ENCODE measurements around the gene CASQ1.

Gene CASQ1

GRCh38 chr1:160245434-160245833 lies 55.1 kb downstream of the CASQ1 start:
- Histone ChIP-seq H3K4me2 (ENCODE audit: low read depth, low read length, poor library complexity, severe bottlenecking) (no peak overlapping the region), H4K20me1 (ENCODE audit: low read depth, low read length) (0 out of 2 replicates have a peak, but pooled peaks cover 6% of the 10 kb centered on the region), H2AFZ (ENCODE audit: low read depth, low read length, severe bottlenecking) (no peak overlapping the region), H3K79me2 (ENCODE audit: insufficient read depth, low read length) (peaks cover 30% of the 10 kb centered on the region), H3K9me2 (replicated peaks; ENCODE audit: insufficient read depth, low read length) (no peaks in the 10 kb centered on the region), H3K27me3 (ENCODE audit: low read length) (no peaks in the 10 kb centered on the region), H3K27ac (ENCODE audit: low read depth, low read length) (no peak overlapping the region), H3K4me3 (ENCODE audit: insufficient read depth, low read length, poor library complexity, severe bottlenecking) (no peak overlapping the region), H3K36me3 (ENCODE audit: low read length) (peaks cover 5% of the 10 kb centered on the region; the same call in 1 of the 2 replicates), H3K9me3 (ENCODE audit: insufficient read depth, low read length) (no peaks in the 10 kb centered on the region), H3K9ac (ENCODE audit: low read length) (no peak overlapping the region), H3F3A (ENCODE audit: insufficient read depth) (no peaks in the 10 kb centered on the region)
- TF ChIP-seq EZH2phosphoT487 (conservative IDR thresholded peaks at IDR 0.05; ENCODE audit: low read length) (no peak), CTCF (IDR thresholded peaks at IDR 0.05; ENCODE audit: insufficient read depth, low read length, poor library complexity, severe bottlenecking) (no peak)

- TF ChIP-seq CTCF (IDR thresholded peaks at IDR 0.05; ENCODE audit: insufficient read depth, low read length, poor library complexity, severe bottlenecking) (no peak), EZH2phosphoT487 (conservative IDR thresholded peaks at IDR 0.05; ENCODE audit: low read length) (no peak)
- no peaks in the 10 kb centered on the region for H3F3A ChIP-seq (ENCODE audit: insufficient read depth)
- peaks cover 5% of the 10 kb centered on the region; the same call in 1 of the 2 replicates for H3K36me3 ChIP-seq (ENCODE audit: low read length)
- H3K9me3 ChIP-seq (ENCODE audit: insufficient read depth, low read length) = no peaks in the 10 kb centered on the region
- H3K9ac ChIP-seq (ENCODE audit: low read length) = no peak overlapping the region
- 0 out of 2 replicates have a peak, but pooled peaks cover 6% of the 10 kb centered on the region for H4K20me1 ChIP-seq (ENCODE audit: low read depth, low read length)
- no peaks in the 10 kb centered on the region for H3K9me2 ChIP-seq (replicated peaks; ENCODE audit: insufficient read depth, low read length)
- H3K4me2 ChIP-seq (ENCODE audit: low read depth, low read length, poor library complexity, severe bottlenecking) = no peak overlapping the region
- H3K79me2 ChIP-seq (ENCODE audit: insufficient read depth, low read length) = peaks cover 45% of the 10 kb centered on the region
- H3K27me3 ChIP-seq (ENCODE audit: low read length) = no peaks in the 10 kb centered on the region
- no peak overlapping the region for H3K4me3 ChIP-seq (ENCODE audit: insufficient read depth, low read length, poor library complexity, severe bottlenecking)
- H3K27ac ChIP-seq (ENCODE audit: low read depth, low read length) = no peak overlapping the region
- H2AFZ ChIP-seq (ENCODE audit: low read depth, low read length, severe bottlenecking) = no peak overlapping the region
These were observed 56.7 kb downstream of the CASQ1 start for GRCh38 chr1:160247053-160247452.

- no peak overlapping the region for H3K4me2 ChIP-seq (ENCODE audit: low read depth, low read length, poor library complexity, severe bottlenecking)
- no peak overlapping the region for H3K27ac ChIP-seq (ENCODE audit: low read depth, low read length)
- H3K9me2 ChIP-seq (replicated peaks; ENCODE audit: insufficient read depth, low read length) = no peaks in the 10 kb centered on the region
- H4K20me1 ChIP-seq (ENCODE audit: low read depth, low read length) = no peaks in the 10 kb centered on the region
- H3K36me3 ChIP-seq (ENCODE audit: low read length) = no peaks in the 10 kb centered on the region
- no peak overlapping the region for H2AFZ ChIP-seq (ENCODE audit: low read depth, low read length, severe bottlenecking)
- peaks cover 50% of the 10 kb centered on the region for H3K79me2 ChIP-seq (ENCODE audit: insufficient read depth, low read length)
- H3K4me3 ChIP-seq (ENCODE audit: insufficient read depth, low read length, poor library complexity, severe bottlenecking) = no peak overlapping the region
- H3K27me3 ChIP-seq (ENCODE audit: low read length) = no peaks in the 10 kb centered on the region
- no peak overlapping the region for H3K9ac ChIP-seq (ENCODE audit: low read length)
- H3F3A ChIP-seq (ENCODE audit: insufficient read depth) = peaks cover 8% of the 10 kb centered on the region; the same call in 1 of the 2 replicates
- H3K9me3 ChIP-seq (ENCODE audit: insufficient read depth, low read length) = no peaks in the 10 kb centered on the region
- no peak for TF ChIP-seq CTCF (IDR thresholded peaks at IDR 0.05; ENCODE audit: insufficient read depth, low read length, poor library complexity, severe bottlenecking)
- TF ChIP-seq EZH2phosphoT487 (conservative IDR thresholded peaks at IDR 0.05; ENCODE audit: low read length) = no peak
These were observed 60.6 kb downstream of the CASQ1 start for GRCh38 chr1:160251011-160251410.
